K562 (cell line): ENCODE measurements around the gene NBEAL2. TPM values are rescaled to one million over a fixed set of nuclear protein-coding genes. Genes with fewer than 3 reads are reported as not detected.

Experiments used
- ARID3A ChIP-seq: IDR thresholded peaks from 2 replicates; pipeline ENCODE4 v1.6.1; 2012; ENCODE audit warnings: low read depth, low read length, improper control_type of control experiment, borderline replicate concordance
- BMI1 ChIP-seq: fragments of 150-350 bp; IDR thresholded peaks from 2 replicates; pipeline ENCODE4 v1.6.1; 2014; ENCODE audit warnings: low read length
- CXXC5 ChIP-seq: fragments of 250-450 bp; sonication (Bioruptor Pico); IDR thresholded peaks from 2 replicates; pipeline ENCODE4 v1.8.0; 2022; ENCODE audit warnings: inconsistent platforms, mild to moderate bottlenecking, moderate library complexity
- E2F4 ChIP-seq: sonication (generic); formaldehyde crosslinking; IDR thresholded peaks from 2 replicates; pipeline ENCODE4 v1.8.0; 2022; ENCODE audit warnings: mild to moderate bottlenecking, low read depth, missing genetic modification reagents
- MAFF ChIP-seq: IDR thresholded peaks from 2 replicates; pipeline ENCODE4 v1.6.1; 2012; ENCODE audit warnings: low read length, improper control_type of control experiment
- NCOA1 ChIP-seq: fragments of 450-650 bp; IDR thresholded peaks from 2 replicates; pipeline ENCODE4 v1.6.1; 2016; ENCODE audit warnings: low read depth
- NELFE ChIP-seq: IDR thresholded peaks from 2 replicates; pipeline ENCODE4 v1.6.1; 2011; ENCODE audit warnings: mild to moderate bottlenecking; ENCODE audit not compliant: insufficient read depth, insufficient read length
- NR1H2 ChIP-seq: sonication (generic); formaldehyde crosslinking; IDR thresholded peaks from 2 replicates; pipeline ENCODE4 v1.4.0; 2020; ENCODE audit warnings: mild to moderate bottlenecking, missing genetic modification reagents
- NR2C2 ChIP-seq, 2 experiments: fragments of 200-800 bp in 1 of 2; sonication (Bioruptor generic) in 1 of 2; sonication (generic) in 1 of 2; formaldehyde crosslinking in 1 of 2; IDR thresholded peaks; 2 replicates each; pipeline versions ENCODE4 v1.6.1 to v1.8.0; 2016 to 2022; ENCODE audit warnings: mild to moderate bottlenecking in 1 of 2, missing compliant biosample characterization in 1 of 2, missing genetic modification characterization in 1 of 2, missing genetic modification reagents in 1 of 2
- NR4A1 ChIP-seq, 2 experiments: fragments of 250-450 bp in 1 of 2; fragments of 450-650 bp in 1 of 2; sonication (Bioruptor Pico) in 1 of 2; IDR thresholded peaks; 2 replicates each; pipeline versions ENCODE4 v1.4.0 to v1.6.1; 2016 to 2020; ENCODE audit warnings: mild to moderate bottlenecking in 2 of 2, missing compliant biosample characterization in 1 of 2, missing genetic modification characterization in 1 of 2, moderate library complexity in 1 of 2
- PHF8 ChIP-seq: fragments of 200-600 bp; sonication (generic); IDR thresholded peaks from 2 replicates; pipeline ENCODE4 v1.6.1; 2012; ENCODE audit warnings: mixed run types, mild to moderate bottlenecking, inconsistent platforms, low read length, moderate library complexity, borderline replicate concordance
- PREB ChIP-seq: sonication (generic); formaldehyde crosslinking; IDR thresholded peaks from 2 replicates; pipeline ENCODE4 v1.8.1; 2023; ENCODE audit warnings: mild to moderate bottlenecking, missing genetic modification reagents
- PRMT5 ChIP-seq: sonication (generic); formaldehyde crosslinking; IDR thresholded peaks from 2 replicates; pipeline ENCODE4 v1.5.0; 2020; ENCODE audit warnings: missing genetic modification reagents
- PURB ChIP-seq: sonication (generic); formaldehyde crosslinking; IDR thresholded peaks from 2 replicates; pipeline ENCODE4 v1.9.0; 2021; ENCODE audit warnings: low read depth, mild to moderate bottlenecking, missing genetic modification reagents
- RBM39 ChIP-seq: fragments of 200-400 bp; formaldehyde crosslinking; optimal IDR thresholded peaks from 2 replicates; pipeline ENCODE3; 2018; ENCODE audit warnings: low read depth, low read length
- SIN3B ChIP-seq: fragments of 450-650 bp; IDR thresholded peaks from 2 replicates; pipeline ENCODE4 v1.6.1; 2017; ENCODE audit warnings: low read depth, mild to moderate bottlenecking, moderate library complexity
- SPI1 ChIP-seq: IDR thresholded peaks from 2 replicates; pipeline ENCODE4 v1.6.1; 2011; ENCODE audit warnings: low read depth, low read length, control low read depth, borderline replicate concordance
- ZBTB17 ChIP-seq: fragments of 450-650 bp; formaldehyde crosslinking; IDR thresholded peaks from 2 replicates; pipeline ENCODE4 v1.4.0; 2020; ENCODE audit warnings: mild to moderate bottlenecking
- ZBTB34 ChIP-seq: fragments of 250-450 bp; sonication (Bioruptor Pico); IDR thresholded peaks from 2 replicates; pipeline ENCODE4 v1.8.0; 2021; ENCODE audit warnings: mild to moderate bottlenecking, moderate library complexity
- ZNF143 ChIP-seq: sonication (generic); formaldehyde crosslinking; IDR thresholded peaks from 2 replicates; pipeline ENCODE4 v1.9.0; 2022; ENCODE audit warnings: mild to moderate bottlenecking, missing genetic modification reagents
- ZNF445 ChIP-seq: fragments of 250-450 bp; sonication (Bioruptor Pico); IDR thresholded peaks from 2 replicates; pipeline ENCODE4 v1.4.0; 2020; ENCODE audit warnings: low read depth, mild to moderate bottlenecking, moderate library complexity
- ZNF512 ChIP-seq: IDR thresholded peaks from 2 replicates; pipeline ENCODE4 v1.6.1; 2016; ENCODE audit warnings: missing genetic modification characterization, missing compliant biosample characterization
- polyA plus RNA-seq, 8 experiments: library from polyadenylated mRNA; depleted of rRNA in 4 of 8; stranded (reverse) in 5 of 8; unstranded in 3 of 8; fragments of >200 nt; fragmentation: Nextera tagmentation in 2 of 8; fragmentation: Illumina TruSeq in 1 of 8; extraction: Ambion mirVana in 2 of 8; extraction: Trizol in 1 of 8; gene quantifications; 2 replicates each; pipeline versions ENCODE4 v1.2.1 to v1.2.3, GENCODE V29; 2011 to 2014; ENCODE audit warnings: inconsistent platforms in 1 of 8, missing spikeins in 1 of 8
- total RNA-seq, 7 experiments: library from RNA; depleted of rRNA in 6 of 7; stranded (reverse); fragments of >200 nt in 6 of 7; fragmentation: Illumina TruSeq in 2 of 7; extraction: Trizol in 2 of 7; gene quantifications; 2 replicates each; pipeline versions ENCODE4 v1.2.1 to v1.2.3, GENCODE V29; 2011 to 2021; ENCODE audit warnings: low replicate concordance in 1 of 7

NBEAL2 gene
- total and polyA plus RNA-seq, 9 of the 15 experiments (the other 6 are each of a cell fraction or from before 2014, with no cell fraction given): 0.06 to 114 (median 29.6) TPM

- no peak for TF ChIP-seq PRMT5 (CRISPR knock-in tag)
- TF ChIP-seq MAFF: no peak
- no peak for TF ChIP-seq ARID3A
- no peak for TF ChIP-seq ZNF512 (tag)
- TF ChIP-seq NELFE: no peak
- TF ChIP-seq PHF8: no peak
- TF ChIP-seq NR4A1 (CRISPR knock-in tag; IDR thresholded peaks at IDR 0.05): no peak; the same call in 1 of the 2 replicates
- TF ChIP-seq NR4A1 (tag; IDR thresholded peaks at IDR 0.05): no peak
- peak; percentile 39; the same call in 1 of the 2 replicates for TF ChIP-seq NR2C2 (CRISPR knock-in tag; IDR thresholded peaks at IDR 0.05)
- TF ChIP-seq NR2C2 (tag; IDR thresholded peaks at IDR 0.05): no peak
- no peak for TF ChIP-seq BMI1
- peak; percentile 17; the same call in 1 of the 2 replicates for TF ChIP-seq CXXC5 (CRISPR knock-in tag)
- no peak for TF ChIP-seq RBM39
- TF ChIP-seq NR1H2 (CRISPR knock-in tag): no peak
- TF ChIP-seq NCOA1: no peak
- no peak for TF ChIP-seq ZNF143
- TF ChIP-seq SIN3B: no peak
- TF ChIP-seq ZBTB34 (CRISPR knock-in tag): no peak
- TF ChIP-seq ZNF445 (CRISPR knock-in tag): no peak
- TF ChIP-seq SPI1: no peak
- no peak for TF ChIP-seq PREB (CRISPR knock-in tag)
- TF ChIP-seq E2F4 (CRISPR knock-in tag): 0 out of 2 replicates have a peak, but pooled peaks have one; percentile 59
- no peak for TF ChIP-seq PURB (CRISPR knock-in tag)
- TF ChIP-seq ZBTB17 (CRISPR knock-in tag): no peak
These were observed 562 bp downstream of the NBEAL2 start (continued) for GRCh38 chr3:46979958-46980497.
